Astrocyte (in vitro differentiated cells and primary cell): ENCODE data around the gene PGS1.

Experiments
- CTCF ChIP-seq: IDR thresholded peaks from 2 replicates; pipeline ENCODE4 v1.5.1; 2011; ENCODE audit warnings: low read depth, mild to moderate bottlenecking, inconsistent platforms, low read length, moderate library complexity; ENCODE audit not compliant: insufficient read depth
- EZH2 ChIP-seq: IDR thresholded peaks from 2 replicates; pipeline ENCODE4 v1.6.1; 2012; ENCODE audit warnings: mild to moderate bottlenecking, low read length, inconsistent platforms; ENCODE audit not compliant: insufficient read depth

GRCh38 chr17:78428025-78428575 is 49.7 kb downstream of the PGS1 start:
- no peak for TF ChIP-seq CTCF
- TF ChIP-seq EZH2, result no peak
